GM23338 (cell line): Measurements from ENCODE around the gene GDI2.

Experiments used
- CREB1 ChIP-seq: fragments of 250-450 bp; sonication (Bioruptor Pico); IDR thresholded peaks from 2 replicates; pipeline ENCODE4 v1.5.0; 2020; ENCODE audit warnings: low read depth, mild to moderate bottlenecking, moderate library complexity
- CTCF ChIP-seq, 2 experiments: fragments of 200-600 bp in 1 of 2; sonication (generic) in 1 of 2; conservative IDR thresholded peaks; 2 replicates each; pipeline versions ENCODE4 v1.5.1 to v1.6.1; 2016 to 2017; ENCODE audit warnings: antibody characterized with exemption in 2 of 2, low read depth in 2 of 2, mild to moderate bottlenecking in 2 of 2, moderate library complexity in 1 of 2
- EZH2 ChIP-seq: fragments of 200-600 bp; sonication (generic); IDR thresholded peaks from one replicate; pipeline ENCODE4 v1.8.0; 2017; ENCODE audit warnings: antibody characterized with exemption, mild to moderate bottlenecking, low read depth; ENCODE audit not compliant: unreplicated experiment
- EZH2phosphoT487 ChIP-seq: fragments of 200-600 bp; sonication (generic); IDR thresholded peaks from one replicate; pipeline ENCODE4 v1.8.1; 2018; ENCODE audit warnings: antibody characterized with exemption; ENCODE audit not compliant: unreplicated experiment
- JUNB ChIP-seq: IDR thresholded peaks from one replicate; pipeline ENCODE4 v1.6.1; 2016; ENCODE audit warnings: antibody characterized with exemption; ENCODE audit not compliant: unreplicated experiment
- NANOG ChIP-seq: IDR thresholded peaks from 2 replicates; pipeline ENCODE4 v1.6.1; 2016; ENCODE audit warnings: antibody characterized with exemption, borderline replicate concordance
- POLR2AphosphoS5 ChIP-seq: IDR thresholded peaks from 2 replicates; pipeline ENCODE4 v1.6.1; 2016; ENCODE audit warnings: antibody characterized with exemption, low read depth
- ZNF114 ChIP-seq: fragments of 250-450 bp; sonication (Bioruptor Pico); IDR thresholded peaks from 2 replicates; pipeline ENCODE4 v1.5.0; 2020; ENCODE audit warnings: mild to moderate bottlenecking, moderate library complexity
- ZNF331 ChIP-seq: fragments of 250-450 bp; sonication (Bioruptor Pico); IDR thresholded peaks from 2 replicates; pipeline ENCODE4 v1.5.0; 2020; ENCODE audit warnings: low read depth, mild to moderate bottlenecking, moderate library complexity
- TF ChIP-seq, protein P1 (sequence below): IDR thresholded peaks from one replicate; pipeline ENCODE4 v1.6.1; 2018; ENCODE audit warnings: antibody characterized with exemption; ENCODE audit not compliant: unreplicated experiment
- TF ChIP-seq, protein P2 (sequence below): IDR thresholded peaks from 2 replicates; pipeline ENCODE4 v1.6.1; 2016; ENCODE audit warnings: antibody characterized with exemption

DNA sequence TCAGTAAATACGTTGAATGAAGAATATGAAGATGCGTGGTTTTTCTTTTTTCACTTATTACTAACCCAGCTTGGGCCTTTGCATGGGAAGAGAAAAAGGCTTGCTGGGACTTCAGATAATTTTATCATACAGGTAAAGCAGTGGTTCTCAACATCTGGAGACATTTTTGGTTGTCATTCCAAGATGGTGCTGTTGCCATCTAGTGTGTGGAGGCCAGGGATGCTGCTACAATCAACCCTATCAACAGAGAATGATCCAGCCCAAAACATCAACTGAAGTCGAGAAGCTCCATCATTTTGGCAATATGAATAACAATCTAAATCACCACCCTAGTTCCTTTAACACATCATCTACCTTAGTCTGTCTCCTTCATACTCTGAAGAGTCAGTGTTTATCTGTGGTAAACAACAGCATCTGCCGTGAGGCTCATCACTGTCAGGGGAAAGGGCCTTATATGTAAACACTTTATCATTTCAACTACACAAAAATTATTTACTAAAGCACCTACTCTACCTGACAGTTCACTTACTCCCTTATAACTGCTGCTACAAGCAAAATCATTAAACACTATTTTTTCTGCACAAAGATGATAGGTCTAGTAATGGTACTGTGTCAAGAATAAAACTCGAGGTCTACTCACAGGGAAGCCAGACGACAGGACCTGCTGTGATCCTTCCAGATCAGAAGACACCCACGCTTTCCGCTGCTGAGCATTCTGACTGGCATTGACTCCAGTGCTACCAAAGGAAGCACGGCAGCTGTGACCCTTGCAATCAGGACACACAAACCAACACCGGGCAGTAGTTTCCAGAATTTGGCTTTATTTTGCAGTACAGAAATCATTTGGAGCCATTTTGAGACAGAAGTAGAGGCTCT is 48.6 kb downstream of the GDI2 start:
- TF ChIP-seq CTCF (conservative IDR thresholded peaks at IDR 0.05; ENCODE audit: low read depth in 2 of 2) (peak; percentile 32 to 45; a peak in 3 of 4 replicates), ZNF114 (CRISPR knock-in tag) (no peak), POLR2AphosphoS5 (no peak), EZH2 (no peak), JUNB (no peak), EZH2phosphoT487 (no peak), NANOG (no peak), CREB1 (CRISPR knock-in tag) (no peak), ZNF331 (no peak)
- TF ChIP-seq, protein P1, sequence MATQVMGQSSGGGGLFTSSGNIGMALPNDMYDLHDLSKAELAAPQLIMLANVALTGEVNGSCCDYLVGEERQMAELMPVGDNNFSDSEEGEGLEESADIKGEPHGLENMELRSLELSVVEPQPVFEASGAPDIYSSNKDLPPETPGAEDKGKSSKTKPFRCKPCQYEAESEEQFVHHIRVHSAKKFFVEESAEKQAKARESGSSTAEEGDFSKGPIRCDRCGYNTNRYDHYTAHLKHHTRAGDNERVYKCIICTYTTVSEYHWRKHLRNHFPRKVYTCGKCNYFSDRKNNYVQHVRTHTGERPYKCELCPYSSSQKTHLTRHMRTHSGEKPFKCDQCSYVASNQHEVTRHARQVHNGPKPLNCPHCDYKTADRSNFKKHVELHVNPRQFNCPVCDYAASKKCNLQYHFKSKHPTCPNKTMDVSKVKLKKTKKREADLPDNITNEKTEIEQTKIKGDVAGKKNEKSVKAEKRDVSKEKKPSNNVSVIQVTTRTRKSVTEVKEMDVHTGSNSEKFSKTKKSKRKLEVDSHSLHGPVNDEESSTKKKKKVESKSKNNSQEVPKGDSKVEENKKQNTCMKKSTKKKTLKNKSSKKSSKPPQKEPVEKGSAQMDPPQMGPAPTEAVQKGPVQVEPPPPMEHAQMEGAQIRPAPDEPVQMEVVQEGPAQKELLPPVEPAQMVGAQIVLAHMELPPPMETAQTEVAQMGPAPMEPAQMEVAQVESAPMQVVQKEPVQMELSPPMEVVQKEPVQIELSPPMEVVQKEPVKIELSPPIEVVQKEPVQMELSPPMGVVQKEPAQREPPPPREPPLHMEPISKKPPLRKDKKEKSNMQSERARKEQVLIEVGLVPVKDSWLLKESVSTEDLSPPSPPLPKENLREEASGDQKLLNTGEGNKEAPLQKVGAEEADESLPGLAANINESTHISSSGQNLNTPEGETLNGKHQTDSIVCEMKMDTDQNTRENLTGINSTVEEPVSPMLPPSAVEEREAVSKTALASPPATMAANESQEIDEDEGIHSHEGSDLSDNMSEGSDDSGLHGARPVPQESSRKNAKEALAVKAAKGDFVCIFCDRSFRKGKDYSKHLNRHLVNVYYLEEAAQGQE = no peak
- TF ChIP-seq, protein P2, sequence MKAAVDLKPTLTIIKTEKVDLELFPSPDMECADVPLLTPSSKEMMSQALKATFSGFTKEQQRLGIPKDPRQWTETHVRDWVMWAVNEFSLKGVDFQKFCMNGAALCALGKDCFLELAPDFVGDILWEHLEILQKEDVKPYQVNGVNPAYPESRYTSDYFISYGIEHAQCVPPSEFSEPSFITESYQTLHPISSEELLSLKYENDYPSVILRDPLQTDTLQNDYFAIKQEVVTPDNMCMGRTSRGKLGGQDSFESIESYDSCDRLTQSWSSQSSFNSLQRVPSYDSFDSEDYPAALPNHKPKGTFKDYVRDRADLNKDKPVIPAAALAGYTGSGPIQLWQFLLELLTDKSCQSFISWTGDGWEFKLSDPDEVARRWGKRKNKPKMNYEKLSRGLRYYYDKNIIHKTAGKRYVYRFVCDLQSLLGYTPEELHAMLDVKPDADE = no peak
